GM18505 (cell line): Measurements from ENCODE around the gene NYAP2.

ENCODE experiments used
- ATAC-seq: cut with Tn5 transposase; IDR thresholded peaks from one replicate; pipeline ENCODE4 v1.9.1; 2021; ENCODE audit not compliant: unreplicated experiment
- POLR2A ChIP-seq: IDR thresholded peaks from 4 replicates; pipeline ENCODE4 v1.6.1; 2011; ENCODE audit warnings: borderline replicate concordance; ENCODE audit not compliant: insufficient read depth, insufficient read length; ENCODE audit errors: extremely low read depth

NYAP2 gene

DNA sequence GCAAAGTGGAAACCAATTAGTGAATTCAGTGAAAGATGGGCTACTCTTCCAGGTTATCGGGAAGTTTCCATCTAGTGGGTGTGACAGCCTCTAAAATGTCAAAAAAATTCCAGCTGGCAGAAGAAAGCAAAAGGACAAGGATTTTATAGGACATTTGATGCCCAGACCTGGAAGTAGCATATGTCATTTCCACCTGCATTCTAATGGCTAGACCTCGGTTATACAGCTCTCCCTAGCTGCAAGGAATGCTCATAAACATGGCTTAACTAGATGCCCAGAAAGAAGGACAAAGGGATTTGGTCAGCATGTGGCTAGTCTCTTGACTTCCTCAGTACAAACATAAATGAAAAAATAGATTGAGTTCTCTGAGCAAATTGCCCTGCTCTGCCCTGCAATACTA, 215.4 kb downstream of the NYAP2 start:
- no peak for TF ChIP-seq POLR2A
- no peak for ATAC-seq

GRCh38 chr2:225615514-225615913, 216.0 kb downstream of the NYAP2 start:
- TF ChIP-seq POLR2A = no peak
- ATAC-seq = no peak

DNA sequence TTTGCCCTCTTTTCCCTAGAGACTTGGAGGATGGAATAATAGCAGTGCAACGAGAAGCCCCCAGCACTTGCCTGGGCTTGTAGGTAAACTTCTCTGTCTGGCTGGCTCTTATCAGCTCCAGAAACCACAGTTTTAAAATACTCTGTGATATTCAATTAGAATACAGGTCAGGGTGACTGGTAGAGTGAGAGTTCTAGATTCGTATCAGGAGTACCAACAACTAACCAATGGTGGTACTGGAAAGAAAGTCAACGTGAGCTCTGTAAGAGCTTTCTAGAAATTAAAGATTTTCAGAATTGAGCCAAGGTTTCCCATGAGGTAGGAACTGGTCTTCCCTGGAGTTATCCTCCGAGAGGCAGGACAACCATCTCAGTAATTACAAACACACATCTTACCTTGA, 216.9 kb downstream of the NYAP2 start:
- ATAC-seq = no peak

GRCh38 chr2:225616848-225617247, 217.3 kb downstream of the NYAP2 start:
- TF ChIP-seq POLR2A = no peak
- no peak for ATAC-seq

More for the DNA sequence above, 216.9 kb downstream of the NYAP2 start:
- TF ChIP-seq POLR2A = no peak

DNA sequence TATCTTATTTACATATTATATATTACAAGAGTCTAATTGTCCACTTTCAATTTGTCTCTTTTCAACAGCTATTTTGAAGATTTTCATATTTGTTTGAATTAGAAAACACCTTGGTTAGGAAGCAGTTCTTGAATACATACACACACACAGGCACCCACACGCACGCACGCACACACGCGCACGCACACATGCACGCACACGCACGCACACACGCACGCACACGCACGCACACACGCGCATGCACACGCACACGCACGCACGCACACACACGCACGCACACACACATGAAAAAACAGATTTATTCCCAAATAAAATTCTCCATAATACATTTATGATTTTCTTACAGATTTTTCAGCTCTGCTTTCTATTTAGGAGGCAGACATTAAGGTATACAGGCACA, 220.7 kb downstream of the NYAP2 start:
- ATAC-seq = no peak

DNA sequence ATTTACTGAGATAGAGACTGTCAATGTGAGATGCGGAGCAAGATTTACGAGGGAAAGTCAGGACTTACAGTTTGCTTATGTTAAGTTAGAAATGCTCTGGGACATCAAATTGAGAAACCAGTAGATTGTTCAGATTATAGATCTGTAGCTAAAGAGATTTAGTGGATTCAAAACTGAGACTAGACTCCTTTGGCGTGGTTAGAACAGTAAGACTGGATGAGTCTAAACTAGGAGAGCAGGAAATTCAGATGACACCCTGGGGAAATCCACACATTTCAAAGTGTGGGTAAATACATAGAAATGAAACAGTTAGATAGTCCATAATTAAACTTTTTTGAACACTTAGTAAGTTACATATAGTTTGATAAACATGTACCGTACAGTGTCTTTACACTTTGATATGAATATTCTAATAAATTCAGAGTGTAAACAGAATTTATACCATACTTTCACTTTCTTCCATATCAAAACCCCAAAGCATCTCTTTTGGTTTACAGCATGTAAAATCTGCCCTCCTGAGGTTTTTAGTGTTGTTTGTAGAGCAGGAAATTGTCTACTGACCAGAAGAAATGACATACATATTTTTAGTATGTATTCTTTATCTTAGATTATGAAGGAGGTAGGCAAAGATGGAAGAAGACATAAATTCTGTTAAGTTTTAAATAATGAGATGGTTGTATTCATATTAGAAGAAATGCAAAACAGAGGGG, 231.5 kb downstream of the NYAP2 start:
- no peak for TF ChIP-seq POLR2A
- ATAC-seq = no peak

More for the DNA sequence above, 220.7 kb downstream of the NYAP2 start:
- TF ChIP-seq POLR2A = no peak

DNA sequence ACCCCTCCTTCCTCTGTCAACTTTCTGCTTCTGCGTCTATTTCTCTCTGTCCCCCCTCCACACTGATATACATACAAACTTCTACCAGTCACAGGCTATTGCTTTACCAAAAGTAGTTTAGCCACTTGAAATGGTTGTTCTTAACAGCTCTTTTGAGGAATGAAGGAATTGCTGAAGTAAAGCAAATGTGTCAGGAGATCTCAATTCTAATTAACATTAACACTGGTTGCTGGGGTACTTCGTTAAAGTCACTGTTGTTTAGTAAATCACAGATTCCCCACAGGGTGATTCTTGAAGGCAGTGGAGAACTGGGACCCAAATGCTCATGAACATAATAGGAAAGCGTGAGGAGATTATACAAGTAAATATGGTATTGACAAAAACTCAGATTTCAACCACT, 232.8 kb downstream of the NYAP2 start:
- no peak for TF ChIP-seq POLR2A
- ATAC-seq = no peak

DNA sequence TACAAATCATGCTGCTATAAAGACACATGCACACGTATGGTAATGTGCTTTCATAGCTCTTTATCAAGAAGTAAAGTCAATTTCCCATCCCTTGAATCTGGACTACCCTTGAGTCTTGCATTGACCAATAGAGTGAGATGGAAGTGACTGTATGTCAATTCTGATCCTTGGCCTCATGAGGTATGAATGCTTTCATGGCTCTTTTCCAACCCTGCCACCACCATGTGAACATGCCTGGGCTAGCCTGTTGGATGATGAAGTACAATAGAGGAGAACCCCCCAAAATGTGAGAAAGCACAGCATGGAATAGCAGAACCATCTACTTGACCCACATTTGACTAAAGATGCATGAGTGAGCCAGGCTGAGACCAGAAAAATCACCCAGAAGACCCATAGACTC, 237.0 kb downstream of the NYAP2 start:
- TF ChIP-seq POLR2A = no peak

DNA sequence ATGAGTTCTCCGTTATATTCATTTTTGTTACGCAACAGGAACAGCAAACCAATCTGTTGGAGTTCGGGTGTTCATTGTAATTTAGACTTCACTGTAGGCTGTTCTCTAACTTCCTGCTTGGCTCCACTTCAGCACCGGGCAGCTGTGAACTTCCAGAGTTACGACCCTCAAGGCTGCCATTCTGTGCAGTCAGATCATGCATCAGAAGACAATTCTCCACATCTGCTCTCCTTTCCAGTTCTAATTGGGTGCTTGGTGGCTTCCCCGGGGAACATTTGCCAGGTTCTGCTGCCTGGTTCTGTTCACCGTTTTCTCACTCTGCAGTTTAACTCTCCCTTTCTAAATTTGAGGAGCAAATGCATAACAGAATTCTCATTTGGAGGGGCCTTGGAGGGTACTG, 237.7 kb downstream of the NYAP2 start:
- no peak for TF ChIP-seq POLR2A
- no peak for ATAC-seq

More for the DNA sequence above, 237.0 kb downstream of the NYAP2 start:
- no peak for ATAC-seq

DNA sequence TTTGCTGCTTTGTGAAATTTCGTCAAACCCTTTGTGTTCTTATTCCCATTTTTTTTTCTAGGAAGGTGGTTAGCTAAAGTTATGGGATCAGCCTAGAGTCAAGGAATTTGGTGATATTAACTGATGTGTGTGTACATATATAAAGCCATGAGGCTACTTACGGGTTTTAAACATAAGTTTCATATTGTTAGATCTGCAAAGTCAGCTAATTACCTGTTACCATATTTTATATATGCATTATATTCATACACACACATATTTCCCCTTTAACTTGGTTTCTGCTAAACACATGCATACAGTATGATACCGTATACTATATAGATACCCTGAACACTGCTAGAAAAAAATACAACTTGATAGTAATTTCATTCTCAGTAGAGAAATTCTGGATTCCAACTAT, 241.0 kb downstream of the NYAP2 start:
- no peak for ATAC-seq
- TF ChIP-seq POLR2A = no peak

GRCh38 chr2:225649274-225649673, 249.8 kb downstream of the NYAP2 start:
- ATAC-seq = no peak
- TF ChIP-seq POLR2A = no peak

GRCh38 chr2:225650041-225650440, 250.5 kb downstream of the NYAP2 start:
- TF ChIP-seq POLR2A = no peak
- ATAC-seq = no peak

- no peak for TF ChIP-seq POLR2A
- peak; percentile 84 for ATAC-seq
Observed at GRCh38 chr2:225660262-225661131, 261.0 kb downstream of the NYAP2 start.

GRCh38 chr2:225662101-225662500, 262.6 kb downstream of the NYAP2 start:
- no peak for ATAC-seq
- no peak for TF ChIP-seq POLR2A
